GM19193 (cell line): ENCODE data around the gene YY2.

Experiments used
- POLR2A ChIP-seq: IDR thresholded peaks from 4 replicates; pipeline ENCODE4 v1.6.1; 2011; ENCODE audit not compliant: insufficient read depth, insufficient read length; ENCODE audit errors: extremely low read depth

Gene YY2

DNA sequence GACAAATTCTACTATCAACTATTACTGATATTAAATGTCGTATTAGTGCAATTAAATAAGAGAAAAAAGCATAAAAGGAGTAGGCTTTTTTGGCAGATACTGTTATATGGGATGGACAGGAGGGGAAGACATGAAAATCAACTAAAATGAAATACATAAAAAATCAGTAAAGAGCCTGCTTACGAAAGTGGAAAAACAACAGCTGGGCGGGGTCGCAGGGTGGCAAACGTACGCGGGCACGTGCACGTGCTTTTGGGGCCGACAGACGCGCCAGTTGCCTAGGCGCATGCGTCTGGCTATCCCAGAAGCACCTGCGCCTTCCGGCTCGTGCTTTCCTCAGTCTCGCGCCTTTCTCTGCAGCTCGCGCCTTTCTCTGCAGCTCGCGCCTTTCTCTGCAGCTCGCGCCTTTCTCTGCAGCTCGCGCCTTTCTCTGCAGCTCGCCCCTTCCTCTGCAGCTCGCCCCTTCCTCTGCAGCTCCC, at the start of gene YY2:
Gene YY2, plus strand, starts transcription at position 51 of the 479 bp plus-strand sequence. CDS start 498 bp downstream, outside the sequence.
- TF ChIP-seq POLR2A: no peak

DNA sequence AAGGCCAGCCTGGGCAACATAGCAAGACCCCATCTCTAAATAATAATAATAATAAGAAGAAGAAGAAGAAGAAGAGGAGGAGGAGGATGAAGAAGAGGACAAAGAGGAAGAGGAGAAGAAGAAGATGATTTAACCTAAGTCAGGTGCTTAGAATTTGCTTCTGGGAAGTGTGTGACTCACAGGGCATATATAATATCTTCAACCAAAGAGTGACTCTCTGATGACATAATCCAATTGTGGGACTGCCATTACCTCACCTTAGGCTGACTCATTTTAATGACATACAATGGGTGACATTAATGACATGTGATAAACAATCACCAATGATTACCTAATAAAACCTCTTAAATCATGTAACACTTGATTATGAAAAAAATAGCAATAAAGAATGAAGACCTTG, 49.1 kb upstream of the YY2 start:
- TF ChIP-seq POLR2A: no peak

DNA sequence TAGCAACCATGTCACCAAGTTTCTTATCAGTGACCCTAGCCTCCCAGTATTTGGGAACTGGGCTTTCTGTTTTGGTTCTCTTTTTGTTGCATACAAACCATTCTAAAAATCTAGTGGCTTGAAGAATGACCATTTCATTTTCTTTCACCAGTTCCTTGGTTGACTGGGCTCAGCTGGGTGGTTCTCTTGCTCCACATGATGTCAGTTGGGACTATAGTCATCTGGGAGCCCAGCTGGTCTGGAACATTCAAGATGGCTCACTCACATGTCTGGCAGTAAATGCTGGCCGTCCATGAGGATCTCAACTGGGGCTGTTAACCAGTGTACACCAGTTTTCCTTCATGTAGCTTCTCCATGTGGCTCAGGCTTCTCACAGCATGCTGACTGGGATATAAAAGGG, 44.0 kb upstream of the YY2 start:
- no peak for TF ChIP-seq POLR2A

DNA sequence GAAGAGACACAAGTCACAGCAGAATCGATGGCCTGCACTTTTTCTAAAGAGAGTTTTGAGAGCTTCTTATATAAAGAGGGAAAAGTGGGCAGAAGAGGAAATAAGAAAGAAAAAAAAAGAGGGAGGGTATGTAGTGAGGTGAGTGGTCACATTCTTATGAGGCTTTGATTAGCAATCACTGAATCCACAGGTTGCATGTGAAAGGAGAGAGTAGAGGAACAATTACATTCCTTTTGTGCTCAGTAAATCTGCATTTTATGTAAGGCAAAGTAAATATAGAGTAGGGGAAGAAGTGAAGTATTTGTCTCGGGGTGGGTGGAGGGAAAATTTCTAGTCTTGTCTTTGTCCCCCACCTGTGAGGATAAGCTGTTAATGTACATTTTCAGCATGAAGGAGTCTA, 43.2 kb upstream of the YY2 start:
- TF ChIP-seq POLR2A: no peak

DNA sequence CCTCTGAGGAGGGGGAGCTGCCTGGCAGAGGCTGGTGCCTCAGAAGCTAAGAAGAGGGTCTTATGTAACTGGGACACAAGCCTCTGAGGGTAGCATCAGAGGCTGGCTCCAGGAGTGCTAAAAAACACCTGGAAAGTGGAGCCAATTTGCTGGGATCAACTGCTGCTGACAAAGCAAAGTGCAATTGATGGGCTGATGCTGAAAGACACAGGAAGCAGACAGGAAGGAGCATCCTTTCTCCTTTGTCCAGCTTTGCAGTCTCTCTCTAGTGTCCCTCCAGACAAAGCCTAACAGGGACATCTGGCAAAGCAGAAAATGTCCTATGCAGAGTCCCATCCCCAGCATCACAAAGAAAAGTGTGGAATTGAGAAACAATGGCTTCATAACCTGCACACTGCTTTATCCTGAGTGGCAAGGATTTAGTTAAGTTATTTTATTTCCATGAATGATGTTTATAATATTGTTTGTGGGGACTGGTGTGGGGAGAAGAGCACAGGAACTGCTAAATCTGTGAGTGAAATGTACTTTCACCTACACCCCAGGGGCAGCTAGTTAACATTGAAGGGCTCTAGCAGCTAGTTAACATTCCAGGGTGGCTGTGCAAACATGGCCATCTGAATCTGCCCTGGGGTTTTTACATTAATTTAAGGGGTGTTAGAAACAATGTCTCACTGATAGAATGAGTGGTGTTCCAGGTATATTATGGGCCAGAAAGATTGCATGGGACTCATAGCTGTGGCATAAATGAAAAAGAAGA, 42.0 kb upstream of the YY2 start:
- no peak for TF ChIP-seq POLR2A

DNA sequence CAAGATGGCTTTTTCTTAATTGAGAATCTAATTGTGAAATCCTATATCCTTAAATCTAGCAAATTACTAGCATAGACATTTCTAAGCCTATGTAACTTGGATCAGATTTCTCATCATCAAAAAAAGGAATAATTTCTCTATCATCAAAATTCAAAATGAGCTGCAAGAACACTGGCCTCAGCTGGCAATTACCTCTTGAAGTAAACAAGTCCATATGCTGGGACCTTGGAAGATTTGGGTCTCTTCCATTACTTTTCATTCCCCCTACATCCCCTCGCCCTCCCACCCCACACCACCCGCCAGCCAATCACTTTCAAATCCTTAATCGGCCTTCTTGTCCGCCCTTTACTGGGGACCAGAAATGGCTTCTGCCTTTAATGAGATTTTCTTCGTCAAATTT, 39.7 kb upstream of the YY2 start:
- TF ChIP-seq POLR2A: no peak

DNA sequence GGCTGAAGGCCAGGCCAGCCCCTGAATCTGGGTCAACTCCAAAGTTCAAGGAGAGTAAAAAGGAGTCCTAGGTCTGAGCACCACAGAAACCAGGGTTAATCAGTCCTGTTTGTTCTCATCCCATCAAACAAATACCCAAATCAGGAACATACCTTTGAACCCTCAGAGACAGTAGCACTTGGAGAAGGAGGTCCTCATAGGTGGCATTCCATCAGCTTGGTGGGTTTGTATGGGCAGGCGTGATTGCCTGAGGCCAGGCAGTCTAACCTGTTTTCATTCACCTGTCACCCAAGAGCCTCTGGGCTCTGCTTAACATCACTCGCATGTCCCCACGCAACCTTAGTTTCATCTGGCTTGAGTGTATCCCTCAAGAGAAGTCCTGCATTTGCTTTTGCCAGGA, 33.9 kb upstream of the YY2 start:
- no peak for TF ChIP-seq POLR2A

DNA sequence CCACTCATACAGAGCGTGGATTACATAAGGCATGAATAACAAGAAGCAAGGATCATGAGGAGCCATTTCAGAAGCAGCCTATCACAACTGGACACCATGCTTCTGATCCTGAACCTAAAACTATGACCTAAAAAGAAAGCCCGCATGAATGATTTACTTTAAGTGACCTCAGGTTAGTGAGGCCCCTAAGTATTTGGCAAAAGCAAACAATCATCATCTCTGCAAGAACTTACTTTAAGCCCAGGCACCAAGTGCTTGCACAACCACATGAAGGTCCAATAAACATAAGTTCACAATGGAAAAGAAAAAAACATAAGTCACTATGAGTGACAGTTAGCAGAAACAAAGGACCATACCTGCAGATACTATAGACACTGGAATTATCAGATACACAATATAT, 24.3 kb upstream of the YY2 start:
- TF ChIP-seq POLR2A: no peak

DNA sequence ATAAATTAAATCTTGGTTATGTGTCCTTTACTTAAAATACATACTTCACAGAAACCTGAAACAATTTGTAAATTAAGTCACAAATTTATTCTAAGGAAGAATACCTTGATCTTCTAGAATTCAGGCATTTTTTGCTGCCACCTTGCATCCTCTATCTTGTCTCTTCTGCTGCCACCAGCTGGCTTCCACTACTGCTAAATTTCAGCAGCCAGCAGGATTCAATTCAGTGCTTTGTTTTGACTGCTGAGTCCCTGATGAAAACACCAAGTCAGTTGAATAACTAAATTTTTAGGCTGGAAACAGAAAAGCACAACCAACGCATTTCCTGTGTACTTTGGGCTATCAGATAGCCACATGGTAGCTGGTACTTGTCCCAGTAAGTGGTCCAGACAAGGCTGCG, 18.7 kb upstream of the YY2 start:
- TF ChIP-seq POLR2A: no peak

DNA sequence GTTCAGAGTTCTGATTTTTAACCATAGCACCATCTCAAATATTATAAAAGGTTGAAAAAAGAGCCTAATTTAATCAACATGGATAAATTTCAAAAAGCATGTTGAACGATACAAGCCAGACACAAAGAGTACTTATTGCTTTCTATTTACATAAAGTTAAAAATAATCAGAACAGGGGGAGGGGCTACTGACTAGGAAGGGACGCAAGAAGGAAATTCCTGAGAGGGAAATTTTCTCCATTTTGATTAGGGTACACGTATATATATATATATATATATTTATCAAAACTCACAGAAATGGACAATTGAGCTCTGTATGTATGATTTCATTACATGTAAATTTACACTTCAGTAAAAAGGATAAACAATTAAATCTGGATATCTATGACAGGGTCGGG, 16.9 kb upstream of the YY2 start:
- TF ChIP-seq POLR2A: no peak

DNA sequence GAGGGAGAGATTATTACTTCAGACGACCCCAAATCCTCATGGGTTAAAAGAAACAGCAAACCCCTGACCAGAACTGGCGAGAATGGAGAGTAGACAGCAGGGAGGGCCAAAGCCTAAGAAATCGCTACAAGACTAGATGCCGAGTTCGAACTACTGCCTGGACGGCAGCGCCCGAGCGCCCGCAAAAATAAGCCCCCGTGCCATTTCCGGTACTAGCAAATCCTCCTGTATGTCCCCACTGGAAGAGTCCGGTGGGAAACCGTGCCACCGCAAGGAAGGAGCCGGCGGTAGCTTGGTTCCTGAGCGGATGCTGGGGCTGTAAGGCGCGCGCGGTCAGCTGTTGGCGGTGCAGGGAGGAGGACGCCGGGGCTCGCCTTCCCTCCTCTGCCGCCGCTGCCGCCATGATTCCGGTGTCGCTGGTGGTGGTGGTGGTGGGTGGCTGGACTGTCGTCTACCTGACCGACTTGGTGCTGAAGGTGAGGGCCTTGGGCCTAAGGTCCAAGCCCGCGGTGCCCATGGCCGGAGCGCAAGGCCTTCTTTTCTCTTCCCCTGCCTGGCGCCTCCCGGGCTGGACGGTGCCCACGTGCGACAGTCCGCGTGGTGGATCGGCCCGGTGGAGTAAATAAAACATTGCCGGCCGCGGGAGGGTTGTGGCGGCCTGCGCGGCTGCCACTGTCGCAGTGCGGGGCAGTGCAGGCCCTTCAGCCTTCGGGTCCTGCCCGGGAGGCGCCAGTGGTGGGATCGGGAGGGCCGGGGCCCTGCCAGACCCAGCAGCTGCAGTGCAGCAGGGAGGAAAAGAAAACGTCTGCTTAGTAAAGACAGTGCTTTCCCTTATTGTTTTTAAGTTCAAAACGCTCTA, 16.2 kb upstream of the YY2 start, which contains the start of gene MBTPS2:
Gene MBTPS2, plus strand, starts transcription at position 284 of the 859 bp plus-strand sequence. Its CDS starts 118 bp downstream, at position 402.
- TF ChIP-seq POLR2A: peak; percentile 75

DNA sequence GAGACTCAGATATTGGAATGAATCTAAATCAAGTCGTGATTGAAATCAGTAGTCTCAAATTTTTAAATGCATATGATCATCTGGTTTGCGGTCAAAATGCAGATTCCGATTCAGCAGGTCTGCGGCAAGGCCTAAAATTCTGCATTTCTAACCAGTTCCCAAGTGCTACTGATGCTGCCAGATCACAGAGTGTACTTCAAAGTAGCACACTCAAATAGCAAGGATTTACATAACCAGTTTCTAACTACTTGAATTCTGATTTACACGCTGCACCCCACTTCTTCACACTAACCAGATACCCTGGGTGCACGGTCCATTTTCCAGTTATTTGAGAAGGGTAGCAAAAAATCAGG, 15.6 kb upstream of the YY2 start:
- no peak for TF ChIP-seq POLR2A

DNA sequence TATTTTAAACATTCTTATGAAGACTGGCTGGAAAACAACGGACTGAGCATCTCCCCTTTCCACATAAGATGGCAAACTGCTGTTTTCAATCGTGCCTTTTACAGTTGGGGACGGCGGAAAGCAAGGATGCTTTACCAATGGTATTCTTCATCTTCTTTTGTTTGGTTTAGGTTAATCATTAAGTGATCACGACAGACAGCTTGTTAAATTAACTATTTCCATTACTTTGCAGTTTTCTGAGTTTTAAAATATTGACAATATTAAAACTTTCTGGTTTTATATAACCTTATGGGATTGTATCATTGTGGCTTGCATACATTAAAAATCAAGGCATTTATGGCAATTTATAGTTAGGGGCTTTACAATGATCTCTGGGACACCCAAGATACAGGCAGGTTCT, 12.6 kb upstream of the YY2 start:
- TF ChIP-seq POLR2A: no peak

DNA sequence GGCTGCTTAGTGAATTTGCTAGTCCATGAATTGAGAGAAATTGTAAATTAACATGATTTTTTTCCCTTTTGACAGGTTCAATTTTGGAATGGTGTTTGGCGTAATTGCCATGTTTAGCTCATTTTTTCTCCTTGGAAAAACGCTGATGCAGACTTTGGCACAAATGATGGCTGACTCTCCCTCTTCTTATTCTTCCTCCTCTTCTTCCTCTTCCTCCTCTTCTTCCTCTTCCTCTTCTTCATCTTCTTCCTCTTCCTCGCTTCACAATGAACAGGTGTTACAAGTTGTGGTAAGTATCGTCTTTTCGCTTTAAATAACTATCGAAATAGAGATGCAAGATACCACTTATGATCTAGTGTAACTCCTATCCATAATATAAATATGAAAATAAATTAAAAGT, 10.7 kb upstream of the YY2 start:
- TF ChIP-seq POLR2A: no peak

DNA sequence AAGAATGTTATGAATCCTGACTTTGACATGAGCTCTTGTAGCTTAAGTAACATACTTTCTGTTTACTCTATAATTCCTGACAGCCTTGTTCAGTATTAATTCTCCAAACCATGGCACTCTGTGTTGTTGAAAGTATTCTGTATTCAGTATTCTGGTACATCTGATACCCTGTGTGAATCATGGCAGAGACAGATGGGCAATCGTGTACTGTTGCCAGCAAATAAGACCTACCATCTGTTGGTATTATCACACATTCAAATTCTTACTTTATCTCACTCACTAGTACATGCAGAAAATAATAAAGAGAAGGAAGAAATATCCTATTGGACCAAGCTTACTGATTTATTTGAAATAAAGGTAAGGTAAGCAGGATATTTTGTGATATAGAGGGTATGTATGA, 8.4 kb upstream of the YY2 start:
- TF ChIP-seq POLR2A: no peak

DNA sequence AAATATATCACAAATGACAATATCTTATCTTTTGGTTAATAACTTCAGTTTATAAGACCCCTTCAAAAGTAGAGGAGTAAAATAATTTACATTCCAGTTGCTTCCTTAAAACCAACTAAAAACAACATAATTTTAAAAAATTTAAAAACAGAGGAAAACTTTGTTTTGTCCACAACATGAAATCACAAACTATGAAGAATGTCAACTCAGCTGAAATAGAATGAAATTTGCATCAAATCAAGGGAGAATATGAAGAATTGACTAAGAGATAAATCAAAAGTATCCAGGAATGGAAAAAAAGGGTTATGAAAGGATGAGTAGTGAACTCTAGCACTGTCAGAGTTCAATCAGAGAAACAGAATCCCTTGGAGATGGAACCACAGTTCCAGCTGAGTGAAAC, 2.2 kb upstream of the YY2 start:
- TF ChIP-seq POLR2A: no peak
